Liver (tissue), 9 donors: ENCODE data around the gene TTC23. TPM values are rescaled to one million over a fixed set of nuclear protein-coding genes. Genes with fewer than 3 reads are reported as not detected.

Experiments used
- DNase-seq: peaks from one replicate; pipeline ENCODE4 v3.0.0-alpha.2; 2017; ENCODE audit warnings: low spot score
- H3K27ac ChIP-seq, 2 donors: one replicate each; pipeline ENCODE4 v1.7.0; 2013; ENCODE audit warnings: inconsistent platforms in 2 of 2, low read length in 2 of 2, control low read depth in 1 of 2, low read depth in 1 of 2, mild to moderate bottlenecking in 1 of 2
- H3K27me3 ChIP-seq, 4 donors: one replicate each; pipeline versions ENCODE4 v1.6.1 to v1.7.0; 2013; ENCODE audit warnings: low read length in 3 of 4, inconsistent platforms in 1 of 4, mild to moderate bottlenecking in 1 of 4, moderate library complexity in 1 of 4; ENCODE audit not compliant: control insufficient read depth in 4 of 4, insufficient read depth in 4 of 4
- H3K36me3 ChIP-seq, 4 donors: one replicate each; pipeline versions ENCODE4 v1.6.1 to v1.7.0; 2013; ENCODE audit warnings: low read length in 3 of 4, mild to moderate bottlenecking in 3 of 4, low read depth in 1 of 4, moderate library complexity in 1 of 4; ENCODE audit not compliant: control insufficient read depth in 4 of 4, insufficient read depth in 3 of 4
- H3K4me1 ChIP-seq, 4 donors: one replicate each; pipeline versions ENCODE4 v1.6.1 to v1.7.0; 2013; ENCODE audit warnings: low read length in 3 of 4, mild to moderate bottlenecking in 3 of 4, moderate library complexity in 1 of 4; ENCODE audit not compliant: control insufficient read depth in 4 of 4, insufficient read depth in 4 of 4
- H3K4me3 ChIP-seq, 3 donors: one replicate each; pipeline versions ENCODE4 v1.6.1 to v1.7.0; 2013; ENCODE audit warnings: low read length in 3 of 3, control low read depth in 1 of 3, low read depth in 1 of 3, mild to moderate bottlenecking in 1 of 3
- H3K9ac ChIP-seq, 2 donors: one replicate each; pipeline ENCODE4 v1.7.0; 2013; ENCODE audit warnings: low read length in 2 of 2, mild to moderate bottlenecking in 2 of 2, moderate library complexity in 2 of 2, control low read depth in 1 of 2, low read depth in 1 of 2
- H3K9me3 ChIP-seq, 4 donors: one replicate each; pipeline versions ENCODE4 v1.6.1 to v1.7.0; 2013; ENCODE audit warnings: low read length in 3 of 4; ENCODE audit not compliant: control insufficient read depth in 4 of 4
- EGR1 ChIP-seq, 2 donors: IDR thresholded peaks; 2 replicates each; pipeline ENCODE4 v1.6.1; 2016 to 2018; ENCODE audit warnings: antibody characterized with exemption in 2 of 2, low read depth in 2 of 2
- FOXA2 ChIP-seq: IDR thresholded peaks from 2 replicates; pipeline ENCODE4 v1.6.1; 2016; ENCODE audit warnings: antibody characterized with exemption
- GABPA ChIP-seq, 2 donors: IDR thresholded peaks in 1 of 2; conservative IDR thresholded peaks in 1 of 2; 2 replicates each; pipeline ENCODE4 v1.6.1; 2016; ENCODE audit warnings: antibody characterized with exemption in 2 of 2, mild to moderate bottlenecking in 1 of 2, moderate library complexity in 1 of 2
- HNF4A ChIP-seq, 2 donors: conservative IDR thresholded peaks; 2 replicates each; pipeline ENCODE4 v1.6.1; 2016; ENCODE audit warnings: antibody characterized with exemption in 2 of 2, mild to moderate bottlenecking in 2 of 2
- HNF4G ChIP-seq: IDR thresholded peaks from 2 replicates; pipeline ENCODE4 v1.6.1; 2016; ENCODE audit warnings: antibody characterized with exemption
- JUND ChIP-seq, 2 donors: IDR thresholded peaks; 2 replicates each; pipeline ENCODE4 v1.6.1; 2016; ENCODE audit warnings: antibody characterized with exemption in 2 of 2
- NR2F2 ChIP-seq: IDR thresholded peaks from 2 replicates; pipeline ENCODE4 v1.6.1; 2016; ENCODE audit warnings: antibody characterized with exemption
- RAD21 ChIP-seq, 2 donors: IDR thresholded peaks; 2 replicates each; pipeline ENCODE4 v1.6.1; 2016; ENCODE audit warnings: antibody characterized with exemption in 2 of 2, mild to moderate bottlenecking in 2 of 2
- RXRA ChIP-seq, 2 donors: IDR thresholded peaks; 2 replicates each; pipeline ENCODE4 v1.6.1; 2017 to 2018; ENCODE audit warnings: antibody characterized with exemption in 2 of 2, mild to moderate bottlenecking in 1 of 2
- SP1 ChIP-seq: IDR thresholded peaks from 2 replicates; pipeline ENCODE4 v1.6.1; 2018; ENCODE audit warnings: antibody characterized with exemption, mild to moderate bottlenecking
- TAF1 ChIP-seq: conservative IDR thresholded peaks from 2 replicates; pipeline ENCODE4 v1.6.1; 2016; ENCODE audit warnings: antibody characterized with exemption, mild to moderate bottlenecking
- WGBS: extraction: QIAGEN DNeasy Blood & Tissue Kit; methylation state at CpG from one replicate; pipeline ENCODE4 v1.1.7; 2013; 5-methylcytosine and 5-hydroxymethylcytosine counted together
- polyA plus RNA-seq, 2 donors: library from polyadenylated mRNA; stranded (reverse) in 1 of 2; unstranded in 1 of 2; fragments of 200-250 nt in 1 of 2; fragments of >200 nt in 1 of 2; fragmentation: Nextera tagmentation in 1 of 2; extraction: Ambion mirVana in 1 of 2; gene quantifications; one replicate each; pipeline versions ENCODE4 v1.2.1 to v1.2.3, GENCODE V29; 2013 to 2015
- total RNA-seq, 2 donors: library from RNA; depleted of rRNA; stranded (reverse); fragments of >200 nt; gene quantifications; one replicate each; pipeline ENCODE4 v1.2.3, GENCODE V29; 2014
- TF ChIP-seq, protein P1 (sequence below): IDR thresholded peaks from 2 replicates; pipeline ENCODE4 v1.6.1; 2016; ENCODE audit warnings: antibody characterized with exemption
- TF ChIP-seq, protein P2 (sequence below): fragments of 150-350 bp; IDR thresholded peaks from 2 replicates; pipeline ENCODE4 v1.5.1; 2017; ENCODE audit warnings: improper control_type of control experiment, low read depth, low read length; ENCODE audit not compliant: missing input control
- TF ChIP-seq, protein P3 (sequence below): IDR thresholded peaks from 2 replicates; pipeline ENCODE4 v1.6.1; 2016; ENCODE audit warnings: antibody characterized with exemption
- TF ChIP-seq, protein P4 (sequence below): IDR thresholded peaks from 2 replicates; pipeline ENCODE4 v1.6.1; 2016; ENCODE audit warnings: antibody characterized with exemption
- donor health status: healthy.
- donor health status: healthy.
- donor health status: healthy.
- donor health status: healthy.
- donor health status: healthy.

The TTC23 gene
- total and polyA plus RNA-seq, 4 donors = 3.7 to 12.3 (median 7.2) TPM

DNA sequence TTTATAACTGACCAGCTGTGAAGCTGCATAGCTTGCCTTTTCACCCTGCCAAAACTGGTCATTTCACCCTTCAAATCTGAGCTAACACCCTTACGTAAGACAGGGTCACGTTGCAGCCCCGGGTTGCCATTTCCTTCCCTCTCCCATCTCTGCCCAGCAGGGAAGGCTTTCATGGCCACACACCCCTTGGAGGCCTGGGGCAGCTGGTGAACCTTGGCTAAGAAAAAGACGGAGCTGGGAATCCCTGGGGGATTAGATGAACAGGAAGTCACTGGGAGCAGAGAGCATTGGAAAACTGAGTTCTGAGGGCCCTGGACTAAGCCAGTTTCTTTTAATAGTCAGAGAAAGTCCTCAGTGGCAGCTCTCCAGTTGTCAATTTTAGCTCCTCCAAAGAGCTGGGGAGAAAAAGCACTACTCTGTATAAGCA, 67.8 kb downstream of the TTC23 start:
- TF ChIP-seq FOXA2 (no peak), HNF4G (no peak), TAF1 (no peak)
- H3K9me3 ChIP-seq = no peaks in the 10 kb centered on the region
- peaks cover 0 to 3% (median 0%) of the 10 kb centered on the region in 4 donors for H3K36me3 ChIP-seq
- no peak for DNase-seq
- H3K27ac ChIP-seq = no peak overlapping the region
- H3K4me3 ChIP-seq = no peak overlapping the region
- H3K4me1 ChIP-seq = no peaks in the 10 kb centered on the region
- H3K9ac ChIP-seq = no peak overlapping the region
- no peaks in the 10 kb centered on the region for H3K27me3 ChIP-seq
- 57% methylated on average over 4 of the region's 4 CpGs for WGBS

DNA sequence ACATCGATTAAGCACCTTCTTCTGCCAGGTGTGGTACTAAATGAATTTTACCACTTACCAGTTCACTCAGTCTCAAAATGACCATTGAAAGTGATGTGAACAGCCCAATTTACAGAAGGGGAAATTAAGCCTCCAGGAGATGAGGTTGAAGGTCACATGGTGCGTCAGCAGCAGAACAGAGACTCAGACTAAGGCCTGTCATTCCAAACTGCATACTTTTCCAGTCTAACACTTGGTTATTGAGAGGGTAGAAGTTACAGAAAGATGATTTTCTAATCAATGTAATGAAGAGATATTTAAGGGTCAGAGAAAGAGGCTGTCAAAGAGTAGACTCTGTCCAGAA, 68.4 kb downstream of the TTC23 start:
- DNase-seq = no peak
- H3K36me3 ChIP-seq = peaks cover 0 to 3% (median 0%) of the 10 kb centered on the region in 4 donors
- H3K4me1 ChIP-seq = no peaks in the 10 kb centered on the region
- no peak for TF ChIP-seq HNF4A (conservative IDR thresholded peaks at IDR 0.05)
- TF ChIP-seq, protein P1, sequence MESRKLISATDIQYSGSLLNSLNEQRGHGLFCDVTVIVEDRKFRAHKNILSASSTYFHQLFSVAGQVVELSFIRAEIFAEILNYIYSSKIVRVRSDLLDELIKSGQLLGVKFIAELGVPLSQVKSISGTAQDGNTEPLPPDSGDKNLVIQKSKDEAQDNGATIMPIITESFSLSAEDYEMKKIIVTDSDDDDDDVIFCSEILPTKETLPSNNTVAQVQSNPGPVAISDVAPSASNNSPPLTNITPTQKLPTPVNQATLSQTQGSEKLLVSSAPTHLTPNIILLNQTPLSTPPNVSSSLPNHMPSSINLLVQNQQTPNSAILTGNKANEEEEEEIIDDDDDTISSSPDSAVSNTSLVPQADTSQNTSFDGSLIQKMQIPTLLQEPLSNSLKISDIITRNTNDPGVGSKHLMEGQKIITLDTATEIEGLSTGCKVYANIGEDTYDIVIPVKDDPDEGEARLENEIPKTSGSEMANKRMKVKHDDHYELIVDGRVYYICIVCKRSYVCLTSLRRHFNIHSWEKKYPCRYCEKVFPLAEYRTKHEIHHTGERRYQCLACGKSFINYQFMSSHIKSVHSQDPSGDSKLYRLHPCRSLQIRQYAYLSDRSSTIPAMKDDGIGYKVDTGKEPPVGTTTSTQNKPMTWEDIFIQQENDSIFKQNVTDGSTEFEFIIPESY = no peak
- TF ChIP-seq SP1 = no peak
- no peak for TF ChIP-seq RAD21 (IDR thresholded peaks at IDR 0.05)
- TF ChIP-seq, protein P2, sequence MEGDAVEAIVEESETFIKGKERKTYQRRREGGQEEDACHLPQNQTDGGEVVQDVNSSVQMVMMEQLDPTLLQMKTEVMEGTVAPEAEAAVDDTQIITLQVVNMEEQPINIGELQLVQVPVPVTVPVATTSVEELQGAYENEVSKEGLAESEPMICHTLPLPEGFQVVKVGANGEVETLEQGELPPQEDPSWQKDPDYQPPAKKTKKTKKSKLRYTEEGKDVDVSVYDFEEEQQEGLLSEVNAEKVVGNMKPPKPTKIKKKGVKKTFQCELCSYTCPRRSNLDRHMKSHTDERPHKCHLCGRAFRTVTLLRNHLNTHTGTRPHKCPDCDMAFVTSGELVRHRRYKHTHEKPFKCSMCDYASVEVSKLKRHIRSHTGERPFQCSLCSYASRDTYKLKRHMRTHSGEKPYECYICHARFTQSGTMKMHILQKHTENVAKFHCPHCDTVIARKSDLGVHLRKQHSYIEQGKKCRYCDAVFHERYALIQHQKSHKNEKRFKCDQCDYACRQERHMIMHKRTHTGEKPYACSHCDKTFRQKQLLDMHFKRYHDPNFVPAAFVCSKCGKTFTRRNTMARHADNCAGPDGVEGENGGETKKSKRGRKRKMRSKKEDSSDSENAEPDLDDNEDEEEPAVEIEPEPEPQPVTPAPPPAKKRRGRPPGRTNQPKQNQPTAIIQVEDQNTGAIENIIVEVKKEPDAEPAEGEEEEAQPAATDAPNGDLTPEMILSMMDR = no peak
- no peak for TF ChIP-seq EGR1 (IDR thresholded peaks at IDR 0.05; ENCODE audit: low read depth in 2 of 2)
- TF ChIP-seq HNF4G = no peak
- TF ChIP-seq TAF1 = no peak
- no peak for TF ChIP-seq NR2F2
- TF ChIP-seq, protein P3, sequence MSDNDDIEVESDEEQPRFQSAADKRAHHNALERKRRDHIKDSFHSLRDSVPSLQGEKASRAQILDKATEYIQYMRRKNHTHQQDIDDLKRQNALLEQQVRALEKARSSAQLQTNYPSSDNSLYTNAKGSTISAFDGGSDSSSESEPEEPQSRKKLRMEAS = no peak
- no peak for TF ChIP-seq FOXA2
- TF ChIP-seq GABPA (IDR thresholded peaks at IDR 0.05 in 1 of 2, conservative IDR thresholded peaks at IDR 0.05 in 1 of 2) = no peak
- TF ChIP-seq RXRA (IDR thresholded peaks at IDR 0.05) = no peak
- TF ChIP-seq JUND (IDR thresholded peaks at IDR 0.05) = no peak
- TF ChIP-seq, protein P4, sequence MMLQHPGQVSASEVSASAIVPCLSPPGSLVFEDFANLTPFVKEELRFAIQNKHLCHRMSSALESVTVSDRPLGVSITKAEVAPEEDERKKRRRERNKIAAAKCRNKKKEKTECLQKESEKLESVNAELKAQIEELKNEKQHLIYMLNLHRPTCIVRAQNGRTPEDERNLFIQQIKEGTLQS = no peak
- no peaks in the 10 kb centered on the region for H3K9me3 ChIP-seq
- no peak overlapping the region for H3K9ac ChIP-seq
- no peak overlapping the region for H3K4me3 ChIP-seq
- H3K27ac ChIP-seq = no peak overlapping the region
- no peaks in the 10 kb centered on the region for H3K27me3 ChIP-seq
- 80% methylated on average over 2 of the region's 2 CpGs for WGBS
